ENCODE results near the gene CTSC.
"Not testable (repeated sequence)": the region's sequence is repeated elsewhere in the genome, so short reads cannot be mapped to it uniquely, and the experiment has no call there.

CTSC gene

GRCh38 chr11:88352139-88352538 lies 14.6 kb upstream of the CTSC start:
- DNase-seq (ENCODE audit: low read depth, low spot score) = no peak

GRCh38 chr11:88348870-88349269 lies 11.3 kb upstream of the CTSC start:
- DNase-seq (ENCODE audit: low read depth, low spot score) = no peak

- no peak for DNase-seq (ENCODE audit: low read depth, low spot score)
Measured at GRCh38 chr11:88345949-88346348, 8.4 kb upstream of the CTSC start.

- no peak for DNase-seq (ENCODE audit: low read depth, low spot score)
Measured at GRCh38 chr11:88345408-88345807, 7.9 kb upstream of the CTSC start.

- DNase-seq (ENCODE audit: low read depth, low spot score) = no peak
Measured at GRCh38 chr11:88344869-88345268, 7.3 kb upstream of the CTSC start.

GRCh38 chr11:88341522-88342251 lies 4.2 kb upstream of the CTSC start:
- DNase-seq (ENCODE audit: low read depth, low spot score) = no peak

GRCh38 chr11:88340366-88340935 lies 2.9 kb upstream of the CTSC start:
- DNase-seq (ENCODE audit: low read depth, low spot score) = no peak

- no peak for DNase-seq (ENCODE audit: low read depth, low spot score)
Measured at GRCh38 chr11:88337987-88338668, 592 bp upstream of the CTSC start.

- DNase-seq (ENCODE audit: low read depth, low spot score) = no peak
Measured at GRCh38 chr11:88335284-88335683, 2.3 kb downstream of the CTSC start.

GRCh38 chr11:88333862-88334261 lies 3.7 kb downstream of the CTSC start:
- DNase-seq (ENCODE audit: low read depth, low spot score) = no peak

GRCh38 chr11:88332851-88333250 lies 4.7 kb downstream of the CTSC start:
- DNase-seq (ENCODE audit: low read depth, low spot score) = no peak

GRCh38 chr11:88330826-88331428 lies 6.6 kb downstream of the CTSC start:
- DNase-seq (ENCODE audit: low read depth, low spot score) = no peak

- DNase-seq (ENCODE audit: low read depth, low spot score) = no peak
Measured at GRCh38 chr11:88329563-88330250, 7.8 kb downstream of the CTSC start.

GRCh38 chr11:88327462-88328143 lies 9.9 kb downstream of the CTSC start:
- no peak for DNase-seq (ENCODE audit: low read depth, low spot score)

- DNase-seq (ENCODE audit: low read depth, low spot score) = no peak
Measured at GRCh38 chr11:88327061-88327460, 10.5 kb downstream of the CTSC start.

- DNase-seq (ENCODE audit: low read depth, low spot score) = no peak
Measured at GRCh38 chr11:88326099-88326498, 11.4 kb downstream of the CTSC start.

GRCh38 chr11:88324562-88325345 lies 12.8 kb downstream of the CTSC start:
- DNase-seq (ENCODE audit: low read depth, low spot score) = no peak

- not testable (repeated sequence) for DNase-seq (ENCODE audit: low read depth, low spot score)
Measured at GRCh38 chr11:88322881-88323280, 14.7 kb downstream of the CTSC start.

- not testable (repeated sequence) for DNase-seq (ENCODE audit: low read depth, low spot score)
Measured at GRCh38 chr11:88321412-88321811, 16.1 kb downstream of the CTSC start.

GRCh38 chr11:88320149-88320559 lies 17.4 kb downstream of the CTSC start:
- DNase-seq (ENCODE audit: low read depth, low spot score) = no peak

GRCh38 chr11:88318017-88318416 lies 19.5 kb downstream of the CTSC start:
- DNase-seq (ENCODE audit: low read depth, low spot score) = no peak
